GM23338 (cell line): ENCODE measurements around the gene FAXC. TPM values are rescaled to one million over a fixed set of nuclear protein-coding genes. Genes with fewer than 3 reads are reported as not detected.

Experiments
- ATAC-seq: fragments of 200-7000 bp; cut with Tn5 transposase; 3 replicates; pipeline ENCODE4 v1.9.1; 2020
- DNase-seq: peaks from one replicate; pipeline ENCODE4 v3.0.0-alpha.2; 2015; ENCODE audit warnings: low spot score
- H2AFZ ChIP-seq: fragments of 200-600 bp; sonication (generic); 2 replicates; pipeline ENCODE4 v1.8.0; 2016; ENCODE audit warnings: antibody characterized with exemption, mild to moderate bottlenecking, moderate library complexity
- H3F3A ChIP-seq: fragments of 200-600 bp; sonication (generic); replicated peaks from 2 replicates; pipeline ENCODE4 v1.8.0; 2017; ENCODE audit warnings: antibody characterized with exemption, mixed run types, low read depth
- H3K27ac ChIP-seq: fragments of 200-600 bp; sonication (generic); 2 replicates; pipeline ENCODE4 v1.6.1; 2016; ENCODE audit warnings: low read depth
- H3K27me3 ChIP-seq: fragments of 200-600 bp; sonication (generic); 2 replicates; pipeline ENCODE4 v1.8.0; 2016; ENCODE audit warnings: mild to moderate bottlenecking, mixed run types, moderate library complexity; ENCODE audit not compliant: insufficient read depth
- H3K36me3 ChIP-seq: fragments of 200-600 bp; sonication (generic); 2 replicates; pipeline ENCODE4 v1.8.0; 2016; ENCODE audit warnings: mild to moderate bottlenecking; ENCODE audit not compliant: insufficient read depth
- H3K4me1 ChIP-seq: fragments of 200-600 bp; sonication (generic); 2 replicates; pipeline ENCODE4 v1.8.0; 2016; ENCODE audit warnings: mild to moderate bottlenecking, moderate library complexity; ENCODE audit not compliant: insufficient read depth
- H3K4me2 ChIP-seq: fragments of 200-600 bp; sonication (generic); 2 replicates; pipeline ENCODE4 v1.7.1; 2017; ENCODE audit warnings: mixed run types
- H3K4me3 ChIP-seq: fragments of 200-600 bp; sonication (generic); 2 replicates; pipeline ENCODE4 v1.6.1; 2016; ENCODE audit warnings: mixed run types
- H3K79me2 ChIP-seq: fragments of 200-600 bp; sonication (generic); replicated peaks from 2 replicates; pipeline ENCODE4 v1.8.0; 2017; ENCODE audit warnings: mild to moderate bottlenecking; ENCODE audit not compliant: insufficient read depth
- H3K9me2 ChIP-seq: fragments of 200-600 bp; sonication (generic); 2 replicates; pipeline ENCODE4 v1.8.0; 2017; ENCODE audit not compliant: insufficient read depth
- H4K20me1 ChIP-seq: fragments of 200-600 bp; sonication (generic); replicated peaks from 2 replicates; pipeline ENCODE4 v1.8.0; 2017; ENCODE audit warnings: mild to moderate bottlenecking; ENCODE audit not compliant: insufficient read depth
- H3K27ac Mint-ChIP-seq: 2 replicates; pipeline ENCODE4 v1.8.0; 2020; ENCODE audit warnings: inconsistent platforms, mild to moderate bottlenecking, moderate library complexity, mixed read lengths
- H3K27me3 Mint-ChIP-seq: 3 replicates; pipeline ENCODE4 v1.8.0; 2022; ENCODE audit warnings: low read depth, mild to moderate bottlenecking, moderate library complexity, mixed read lengths, inconsistent platforms; ENCODE audit not compliant: insufficient read depth, poor library complexity
- H3K36me3 Mint-ChIP-seq: 3 replicates; pipeline ENCODE4 v1.8.0; 2021; ENCODE audit warnings: low read depth, mild to moderate bottlenecking, inconsistent platforms, moderate library complexity, mixed read lengths
- H3K4me1 Mint-ChIP-seq: 3 replicates; pipeline ENCODE4 v1.8.0; 2020; ENCODE audit warnings: mild to moderate bottlenecking, inconsistent platforms, mixed read lengths
- H3K4me3 Mint-ChIP-seq: 3 replicates; pipeline ENCODE4 v1.8.0; 2021; ENCODE audit warnings: moderate library complexity, mild to moderate bottlenecking, inconsistent platforms, mixed read lengths
- H3K9me3 Mint-ChIP-seq: 3 replicates; pipeline ENCODE4 v1.8.0; 2020; ENCODE audit warnings: moderate library complexity, mild to moderate bottlenecking, inconsistent platforms, mixed read lengths
- CREB1 ChIP-seq: fragments of 250-450 bp; sonication (Bioruptor Pico); IDR thresholded peaks from 2 replicates; pipeline ENCODE4 v1.5.0; 2020; ENCODE audit warnings: low read depth, mild to moderate bottlenecking, moderate library complexity
- CTCF ChIP-seq, 2 experiments: fragments of 200-600 bp in 1 of 2; sonication (generic) in 1 of 2; conservative IDR thresholded peaks; 2 replicates each; pipeline versions ENCODE4 v1.5.1 to v1.6.1; 2016 to 2017; ENCODE audit warnings: antibody characterized with exemption in 2 of 2, low read depth in 2 of 2, mild to moderate bottlenecking in 2 of 2, moderate library complexity in 1 of 2
- EZH2 ChIP-seq: fragments of 200-600 bp; sonication (generic); IDR thresholded peaks from one replicate; pipeline ENCODE4 v1.8.0; 2017; ENCODE audit warnings: antibody characterized with exemption, mild to moderate bottlenecking, low read depth; ENCODE audit not compliant: unreplicated experiment
- EZH2phosphoT487 ChIP-seq: fragments of 200-600 bp; sonication (generic); IDR thresholded peaks from one replicate; pipeline ENCODE4 v1.8.1; 2018; ENCODE audit warnings: antibody characterized with exemption; ENCODE audit not compliant: unreplicated experiment
- JUNB ChIP-seq: IDR thresholded peaks from one replicate; pipeline ENCODE4 v1.6.1; 2016; ENCODE audit warnings: antibody characterized with exemption; ENCODE audit not compliant: unreplicated experiment
- NANOG ChIP-seq: IDR thresholded peaks from 2 replicates; pipeline ENCODE4 v1.6.1; 2016; ENCODE audit warnings: antibody characterized with exemption, borderline replicate concordance
- POLR2AphosphoS5 ChIP-seq: IDR thresholded peaks from 2 replicates; pipeline ENCODE4 v1.6.1; 2016; ENCODE audit warnings: antibody characterized with exemption, low read depth
- REST ChIP-seq: IDR thresholded peaks from one replicate; pipeline ENCODE4 v1.6.1; 2018; ENCODE audit warnings: antibody characterized with exemption; ENCODE audit not compliant: unreplicated experiment
- STAT1 ChIP-seq: IDR thresholded peaks from one replicate; pipeline ENCODE4 v1.6.1; 2016; ENCODE audit warnings: antibody characterized with exemption; ENCODE audit not compliant: unreplicated experiment
- ZNF114 ChIP-seq: fragments of 250-450 bp; sonication (Bioruptor Pico); IDR thresholded peaks from 2 replicates; pipeline ENCODE4 v1.5.0; 2020; ENCODE audit warnings: mild to moderate bottlenecking, moderate library complexity
- ZNF331 ChIP-seq: fragments of 250-450 bp; sonication (Bioruptor Pico); IDR thresholded peaks from 2 replicates; pipeline ENCODE4 v1.5.0; 2020; ENCODE audit warnings: low read depth, mild to moderate bottlenecking, moderate library complexity
- ZNF462 ChIP-seq: fragments of 250-450 bp; sonication (Bioruptor Pico); IDR thresholded peaks from 2 replicates; pipeline ENCODE4 v1.5.0; 2020; ENCODE audit warnings: mild to moderate bottlenecking, moderate library complexity
- polyA plus RNA-seq: library from polyadenylated mRNA; unstranded; fragments of >200 nt; fragmentation: Nextera tagmentation; extraction: Ambion mirVana; gene quantifications from 2 replicates; pipeline ENCODE4 v1.2.1, GENCODE V29; 2016
- total RNA-seq: library from RNA; depleted of rRNA; stranded (reverse); fragments of >200 nt; shearing (Covaris generic); gene quantifications from 2 replicates; pipeline ENCODE4 v1.2.3, GENCODE V29; 2014
- TF ChIP-seq, protein P1 (sequence below): IDR thresholded peaks from 2 replicates; pipeline ENCODE4 v1.6.1; 2016; ENCODE audit warnings: antibody characterized with exemption

FAXC gene
- total and polyA plus RNA-seq, 2 experiments from 2014 or later = 10.5 to 15.2 TPM

- H3K36me3 ChIP-seq = no peaks in the 10 kb centered on the region
- H3K27ac ChIP-seq = no peak overlapping the region
- Mint-ChIP-seq H3K4me3 (no peak overlapping the region), H3K27ac (no peak overlapping the region), H3K4me1 (no peaks in the 10 kb centered on the region; the same call in 2 of the 3 replicates), H3K36me3 (peaks cover 2% of the 10 kb centered on the region; the same call in 1 of the 3 replicates), H3K9me3 (no peaks in the 10 kb centered on the region), H3K27me3 (no peaks in the 10 kb centered on the region)
- ATAC-seq (no peak), DNase-seq (no peak)
- no peaks in the 10 kb centered on the region for H3K9me2 ChIP-seq
- no peaks in the 10 kb centered on the region for H3K27me3 ChIP-seq
- H3K4me1 ChIP-seq = no peaks in the 10 kb centered on the region
- no peak overlapping the region for H2AFZ ChIP-seq
- H3K79me2 ChIP-seq = no peaks in the 10 kb centered on the region
- H3F3A ChIP-seq = no peaks in the 10 kb centered on the region
- H3K4me2 ChIP-seq = no peak overlapping the region
- no peaks in the 10 kb centered on the region for H4K20me1 ChIP-seq
- H3K4me3 ChIP-seq = no peak overlapping the region
- no peak for TF ChIP-seq ZNF114 (CRISPR knock-in tag)
- TF ChIP-seq STAT1 = no peak
- TF ChIP-seq ZNF462 (CRISPR knock-in tag) = no peak
- TF ChIP-seq NANOG = no peak
- no peak for TF ChIP-seq ZNF331
- no peak for TF ChIP-seq CTCF (conservative IDR thresholded peaks at IDR 0.05; ENCODE audit: low read depth in 2 of 2)
- TF ChIP-seq EZH2 = no peak
- TF ChIP-seq, protein P1, sequence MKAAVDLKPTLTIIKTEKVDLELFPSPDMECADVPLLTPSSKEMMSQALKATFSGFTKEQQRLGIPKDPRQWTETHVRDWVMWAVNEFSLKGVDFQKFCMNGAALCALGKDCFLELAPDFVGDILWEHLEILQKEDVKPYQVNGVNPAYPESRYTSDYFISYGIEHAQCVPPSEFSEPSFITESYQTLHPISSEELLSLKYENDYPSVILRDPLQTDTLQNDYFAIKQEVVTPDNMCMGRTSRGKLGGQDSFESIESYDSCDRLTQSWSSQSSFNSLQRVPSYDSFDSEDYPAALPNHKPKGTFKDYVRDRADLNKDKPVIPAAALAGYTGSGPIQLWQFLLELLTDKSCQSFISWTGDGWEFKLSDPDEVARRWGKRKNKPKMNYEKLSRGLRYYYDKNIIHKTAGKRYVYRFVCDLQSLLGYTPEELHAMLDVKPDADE = no peak
- TF ChIP-seq CREB1 (CRISPR knock-in tag) = no peak
- no peak for TF ChIP-seq JUNB
- no peak for TF ChIP-seq REST
- no peak for TF ChIP-seq POLR2AphosphoS5
- no peak for TF ChIP-seq EZH2phosphoT487
Measured at GRCh38 chr6:99295276-99295675, 54.2 kb downstream of the FAXC start.
